ENCODE results near the gene MUC6.
A peak's percentile ranks its signal among the peaks of the same experiment; 100 is the strongest.
"Not testable (repeated sequence)": the region's sequence is repeated elsewhere in the genome, so short reads cannot be mapped to it uniquely, and the experiment has no call there.

The MUC6 gene

DNA sequence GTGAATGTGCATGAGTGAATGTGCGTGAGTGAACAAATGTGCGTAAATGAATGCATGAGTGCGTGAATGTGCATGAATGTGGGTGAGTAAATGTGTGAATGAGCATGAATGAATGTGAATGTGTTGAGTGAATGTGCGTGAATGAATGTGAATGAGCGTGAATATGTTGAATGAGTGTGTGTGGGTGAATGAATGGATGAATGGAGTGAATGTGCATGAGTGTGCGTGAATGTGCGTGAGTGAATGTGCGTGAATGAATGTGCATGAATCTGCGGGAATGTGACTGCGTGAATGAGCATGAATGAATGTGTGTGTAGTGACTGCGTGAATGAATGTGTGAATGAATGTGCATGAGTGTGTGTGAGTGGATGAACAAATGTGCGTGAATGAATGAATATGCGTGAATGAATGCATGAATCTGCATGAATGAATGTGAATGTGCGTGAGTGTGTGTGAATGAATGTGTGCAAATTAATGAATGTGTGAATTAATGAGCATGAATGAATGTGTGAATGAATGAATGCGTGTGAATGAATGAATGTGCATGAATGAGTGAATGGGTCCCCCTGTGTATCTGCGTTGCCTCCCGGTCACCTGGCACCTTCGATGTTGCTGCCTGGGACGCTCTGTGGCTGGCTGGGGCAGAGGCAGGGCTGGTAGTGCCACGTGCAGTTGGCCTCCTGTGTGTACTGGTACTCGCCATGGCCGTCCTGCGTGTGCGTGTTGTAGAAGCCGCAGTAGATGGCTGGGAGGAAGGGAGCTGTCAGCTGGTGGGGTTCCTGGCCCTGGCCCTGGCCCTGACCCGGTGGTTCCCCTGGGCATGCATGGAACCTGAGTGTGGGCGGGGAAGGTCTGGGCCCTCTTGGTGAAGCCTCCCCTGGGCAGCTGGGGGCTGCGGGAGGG lies 13.4 kb downstream of the MUC6 start:
- no peak for DNase-seq

GRCh38 chr11:1022411-1022810 lies 14.1 kb downstream of the MUC6 start:
- no peak for DNase-seq

DNA sequence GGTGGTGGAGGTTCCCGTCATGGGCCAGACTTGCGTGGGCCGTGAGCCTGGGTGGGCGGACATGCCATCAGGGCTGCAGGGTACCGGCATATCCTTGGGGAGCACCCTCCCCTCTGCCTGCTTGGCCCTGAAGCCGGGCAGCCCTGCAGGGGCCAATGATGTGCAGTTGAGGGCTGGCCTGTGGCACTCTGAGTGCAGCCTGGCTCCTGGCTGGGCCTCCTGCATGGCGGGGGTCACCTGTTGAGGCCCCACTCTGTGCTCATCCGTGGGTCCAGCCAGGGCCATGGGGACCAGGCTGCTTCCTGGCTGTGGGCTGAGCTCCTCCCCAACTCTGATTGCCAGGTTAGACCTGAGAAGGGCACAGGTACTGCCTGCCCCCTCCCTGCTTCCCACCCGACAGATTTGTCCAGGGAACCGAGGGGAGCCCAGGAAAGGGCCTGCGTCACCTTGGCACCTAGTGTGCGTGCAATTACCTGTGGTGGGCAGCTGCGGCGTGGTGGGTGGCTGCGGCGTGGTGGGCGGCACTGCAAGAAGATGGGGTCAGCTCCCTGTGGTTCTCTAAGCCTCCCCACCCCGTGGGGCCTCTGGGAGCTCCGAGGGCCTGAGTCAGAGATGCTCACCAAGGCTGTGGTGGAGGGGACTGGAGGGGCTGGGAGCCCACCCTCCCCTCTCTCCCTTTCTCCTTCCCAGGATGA lies 16.2 kb downstream of the MUC6 start:
- no peak for DNase-seq

GRCh38 chr11:1019321-1019910 lies 17.1 kb downstream of the MUC6 start:
- DNase-seq = no peak

GRCh38 chr11:1018091-1018490 lies 18.4 kb downstream of the MUC6 start:
- no peak for DNase-seq

- no peak for DNase-seq
These were observed 19.1 kb downstream of the MUC6 start for GRCh38 chr11:1017269-1018005.

GRCh38 chr11:1016610-1017126 lies 19.9 kb downstream of the MUC6 start:
- DNase-seq = not testable (repeated sequence)

- no peak for DNase-seq
These were observed 20.5 kb downstream of the MUC6 start for GRCh38 chr11:1015826-1016545.

DNA sequence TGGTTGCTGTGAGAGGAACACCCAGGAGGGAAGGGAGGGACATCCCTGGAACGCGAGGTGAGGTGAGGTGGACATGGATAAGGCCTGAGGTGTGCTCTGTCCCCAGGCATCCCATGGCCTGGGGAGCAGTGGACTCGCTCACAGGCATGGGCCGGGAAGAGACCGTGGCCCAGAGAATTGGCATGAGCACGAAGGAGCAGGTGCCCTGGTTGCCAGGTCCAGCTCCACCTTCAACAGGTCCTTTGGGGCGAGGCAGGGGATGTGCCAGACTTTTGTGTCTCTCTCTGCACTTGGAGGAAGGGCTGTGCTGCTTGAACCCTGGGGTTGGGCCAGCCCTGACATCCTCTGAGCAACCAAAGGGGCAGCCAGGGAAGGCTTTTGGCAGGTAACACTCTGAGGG lies 21.5 kb downstream of the MUC6 start:
- DNase-seq = no peak

DNA sequence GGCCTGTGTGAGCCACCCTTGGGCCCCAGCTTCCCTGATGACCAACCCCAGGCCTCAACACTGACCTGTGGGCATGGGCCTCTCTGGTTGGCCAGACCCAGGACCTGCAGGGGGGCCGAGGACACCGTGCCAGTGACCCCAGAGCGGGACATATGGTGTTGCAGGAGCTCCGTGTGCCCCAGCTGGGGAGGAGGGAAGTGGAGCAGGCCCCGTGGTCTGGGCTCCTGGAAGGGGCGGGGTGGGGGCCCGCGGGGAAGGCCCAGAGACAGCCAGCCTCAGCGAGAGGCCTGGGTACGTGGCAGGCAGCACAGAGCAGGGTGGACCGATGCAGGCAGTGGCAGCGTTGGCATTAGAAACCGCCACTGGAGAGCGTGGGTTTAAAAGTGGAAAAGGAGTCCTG lies 22.2 kb downstream of the MUC6 start:
- DNase-seq = no peak

GRCh38 chr11:1013631-1013935 lies 22.9 kb downstream of the MUC6 start:
- no peak for DNase-seq

- DNase-seq = peak; percentile 54
These were observed 23.5 kb downstream of the MUC6 start for GRCh38 chr11:1012740-1013630.

DNA sequence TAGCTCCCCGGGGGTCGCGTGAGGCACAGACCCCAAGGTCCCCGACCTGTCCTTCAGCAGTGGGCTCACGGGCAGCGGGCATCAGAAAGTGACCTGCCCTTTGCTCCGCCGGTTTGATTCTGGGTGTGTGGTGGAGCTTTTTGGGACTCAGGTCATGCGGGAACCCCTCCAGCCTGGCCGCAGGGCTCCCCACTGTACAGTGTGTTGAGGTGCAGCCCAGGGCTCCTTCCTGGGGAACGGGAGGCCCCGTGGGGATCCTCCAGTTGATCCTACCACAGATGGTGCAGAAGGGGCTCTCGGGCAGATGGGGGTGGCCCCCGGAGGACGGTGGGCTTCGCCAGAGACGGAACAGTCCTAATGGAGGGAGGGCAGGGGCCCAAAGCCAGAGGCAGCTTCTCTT lies 24.2 kb downstream of the MUC6 start:
- DNase-seq = no peak

- no peak for DNase-seq
These were observed 25.2 kb downstream of the MUC6 start for GRCh38 chr11:1011320-1011698.

DNA sequence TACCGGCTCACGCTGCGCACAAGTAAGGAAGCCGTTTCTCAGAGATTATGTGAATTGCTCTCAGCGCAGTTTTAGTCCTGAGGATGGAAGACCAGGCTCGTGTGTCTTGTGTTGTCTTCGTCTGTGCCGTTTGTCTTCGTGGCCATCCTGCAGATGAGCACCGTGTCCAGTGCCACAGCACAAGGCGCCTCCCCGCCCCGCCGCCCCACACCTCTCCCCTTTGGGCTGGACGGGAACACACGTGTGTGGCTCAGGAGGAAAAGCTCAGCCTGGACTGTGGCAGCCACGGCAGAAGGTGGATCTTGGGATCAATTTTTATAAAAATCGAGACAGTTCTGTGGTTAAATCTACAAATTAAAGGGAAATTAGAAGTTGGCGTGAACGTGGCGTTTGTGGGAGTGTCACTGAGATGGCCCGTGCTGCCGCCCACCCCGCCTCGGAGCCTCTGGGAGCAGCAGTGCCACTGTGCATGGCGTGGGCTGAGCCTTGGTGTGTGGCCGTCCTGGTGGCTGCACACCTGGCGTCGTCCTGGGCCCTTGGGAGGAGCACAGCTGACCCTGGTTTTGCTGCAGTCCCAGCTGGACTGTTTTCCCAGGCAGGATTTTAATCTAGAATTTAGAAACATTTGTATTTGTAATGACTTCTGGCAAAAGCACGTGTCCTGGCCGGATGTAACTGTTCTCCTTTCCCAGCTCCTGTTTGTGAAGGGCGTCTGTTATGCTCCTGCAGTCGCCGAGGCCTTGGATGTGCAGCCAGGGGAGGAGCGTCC lies 25.8 kb downstream of the MUC6 start:
- no peak for DNase-seq

DNA sequence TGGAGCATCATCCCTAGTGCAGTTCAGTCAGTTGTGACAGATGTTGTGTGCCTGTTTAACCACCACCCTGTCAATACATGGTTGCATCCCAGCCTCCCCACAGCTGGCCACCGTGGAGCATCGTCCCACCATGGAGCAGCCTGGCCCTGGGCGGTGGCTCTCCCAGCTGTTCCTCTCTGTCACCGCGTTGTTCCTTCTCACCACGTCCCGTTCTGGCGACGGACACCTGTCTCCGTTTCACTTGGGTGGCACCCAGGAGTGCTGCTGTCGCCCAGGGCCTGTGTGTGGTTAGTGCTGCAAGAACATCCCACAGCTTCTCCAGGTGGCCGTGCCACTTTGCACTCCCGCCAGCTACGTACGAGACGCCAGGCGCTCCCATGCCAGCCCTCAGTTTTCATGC lies 26.5 kb downstream of the MUC6 start:
- peak; percentile 28 for DNase-seq

DNA sequence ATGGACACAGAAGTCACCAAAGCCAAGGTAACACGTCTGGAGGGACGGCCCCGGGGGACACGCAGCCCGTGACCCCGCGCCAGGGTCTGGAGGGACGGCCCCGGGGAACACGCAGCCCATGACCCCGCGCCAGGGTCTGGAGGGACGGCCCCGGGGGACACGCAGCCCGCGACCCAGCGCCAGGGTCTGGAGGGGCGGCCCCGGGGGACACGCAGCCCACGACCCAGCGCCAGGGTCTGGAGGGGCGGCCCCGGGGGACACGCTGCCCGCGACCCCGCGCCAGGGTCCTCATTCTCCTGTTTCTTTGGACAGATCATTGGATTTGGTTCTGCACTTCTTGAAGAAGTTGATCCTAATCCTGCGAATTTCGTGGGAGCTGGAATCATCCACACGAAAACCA lies 27.1 kb downstream of the MUC6 start:
- no peak for DNase-seq

DNA sequence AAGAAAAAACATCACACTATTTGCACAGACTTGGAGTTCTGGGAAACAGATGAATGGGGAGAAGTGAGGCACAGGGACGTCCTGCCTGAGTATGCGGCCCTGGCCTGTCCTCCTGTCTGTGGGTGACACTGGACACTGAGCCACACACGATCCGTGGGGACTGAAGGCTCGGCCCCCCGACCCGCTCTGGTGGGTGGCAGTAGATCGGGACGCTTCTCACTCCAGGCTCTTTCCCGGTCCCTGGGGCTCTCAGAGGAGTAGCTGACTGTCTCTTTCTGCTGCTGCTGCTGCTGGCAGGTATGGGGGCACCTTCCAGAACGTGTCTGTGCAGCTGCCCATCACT lies 27.7 kb downstream of the MUC6 start:
- DNase-seq = no peak

GRCh38 chr11:1008001-1008802 lies 28.3 kb downstream of the MUC6 start:
- peak; percentile 55 for DNase-seq

- no peak for DNase-seq
These were observed 29.2 kb downstream of the MUC6 start for GRCh38 chr11:1007279-1007678.
